Mesenchymal stem cell (in vitro differentiated cells and primary cell): Measurements from ENCODE around the gene SLC25A21.

Experiments used
- DNase-seq: peaks from one replicate; pipeline ENCODE4 v3.0.0-alpha.2; 2013
- H2AFZ ChIP-seq: one replicate; pipeline ENCODE4 v1.6.1; 2013; ENCODE audit warnings: low read depth, mild to moderate bottlenecking, control low read depth, inconsistent platforms, low read length, moderate library complexity
- H2AK5ac ChIP-seq: 2 replicates; pipeline ENCODE4 v1.6.1; 2013; ENCODE audit warnings: low read length, moderate library complexity, mild to moderate bottlenecking, inconsistent platforms; ENCODE audit not compliant: severe bottlenecking
- H2BK120ac ChIP-seq: one replicate; pipeline ENCODE4 v1.6.1; 2013; ENCODE audit warnings: low read depth, mild to moderate bottlenecking, inconsistent platforms, low read length, moderate library complexity
- H2BK12ac ChIP-seq, 2 experiments: one replicate each; pipeline ENCODE4 v1.6.1; 2013; ENCODE audit warnings: inconsistent platforms in 2 of 2, low read length in 2 of 2, mild to moderate bottlenecking in 2 of 2, moderate library complexity in 2 of 2, control low read depth in 1 of 2
- H2BK15ac ChIP-seq: one replicate; pipeline ENCODE4 v1.6.1; 2013; ENCODE audit warnings: mild to moderate bottlenecking, low read depth, inconsistent platforms; ENCODE audit not compliant: poor library complexity, severe bottlenecking
- H2BK5ac ChIP-seq: 2 replicates; pipeline ENCODE4 v1.6.1; 2013; ENCODE audit warnings: low read depth, mild to moderate bottlenecking, low read length, control low read depth, inconsistent platforms; ENCODE audit not compliant: poor library complexity, severe bottlenecking
- H3K14ac ChIP-seq, 2 experiments: one replicate each; pipeline ENCODE4 v1.6.1; 2013; ENCODE audit warnings: inconsistent platforms in 2 of 2, low read length in 2 of 2, control low read depth in 1 of 2, mild to moderate bottlenecking in 1 of 2, moderate library complexity in 1 of 2
- H3K18ac ChIP-seq, 2 experiments: one replicate each; pipeline ENCODE4 v1.6.1; 2013; ENCODE audit warnings: inconsistent platforms in 2 of 2, low read length in 2 of 2, control low read depth in 1 of 2, low read depth in 1 of 2, mild to moderate bottlenecking in 1 of 2
- H3K23ac ChIP-seq, 2 experiments: one replicate each; pipeline ENCODE4 v1.6.1; 2013; ENCODE audit warnings: inconsistent platforms in 2 of 2, low read length in 2 of 2, mild to moderate bottlenecking in 2 of 2, moderate library complexity in 2 of 2, control low read depth in 1 of 2
- H3K27ac ChIP-seq: 2 replicates; pipeline ENCODE4 v1.5.1; 2013; ENCODE audit warnings: mild to moderate bottlenecking, moderate library complexity, low read length, control low read depth, inconsistent platforms; ENCODE audit not compliant: poor library complexity, severe bottlenecking
- H3K27me3 ChIP-seq, 2 experiments: 2 replicates each; pipeline versions ENCODE4 v1.6.1 to v1.7.0; 2013; ENCODE audit warnings: low read length in 2 of 2, mild to moderate bottlenecking in 2 of 2, moderate library complexity in 2 of 2, control low read depth in 1 of 2, inconsistent platforms in 1 of 2; ENCODE audit not compliant: control insufficient read depth in 1 of 2, insufficient read depth in 1 of 2
- H3K36me3 ChIP-seq, 2 experiments: 2 replicates each; pipeline versions ENCODE4 v1.6.1 to v1.7.0; 2013; ENCODE audit warnings: low read length in 2 of 2, control low read depth in 1 of 2, inconsistent platforms in 1 of 2, low read depth in 1 of 2, mild to moderate bottlenecking in 1 of 2; ENCODE audit not compliant: insufficient read depth in 2 of 2, control insufficient read depth in 1 of 2
- H3K4ac ChIP-seq, 2 experiments: one replicate each; pipeline ENCODE4 v1.6.1; 2013; ENCODE audit warnings: inconsistent platforms in 2 of 2, low read length in 2 of 2, mild to moderate bottlenecking in 2 of 2, moderate library complexity in 2 of 2, control low read depth in 1 of 2, low read depth in 1 of 2
- H3K4me1 ChIP-seq: 2 replicates; pipeline ENCODE4 v1.6.1; 2013; ENCODE audit warnings: low read depth, low read length, control low read depth; ENCODE audit not compliant: control insufficient read depth, insufficient read depth
- H3K4me2 ChIP-seq: 2 replicates; pipeline ENCODE4 v1.6.1; 2013; ENCODE audit warnings: low read length, mild to moderate bottlenecking, inconsistent platforms; ENCODE audit not compliant: poor library complexity, severe bottlenecking
- H3K4me3 ChIP-seq, 2 experiments: 2 replicates each; pipeline versions ENCODE4 v1.5.1 to v1.7.0; 2013; ENCODE audit warnings: low read length in 2 of 2, mild to moderate bottlenecking in 2 of 2, control low read depth in 1 of 2, low read depth in 1 of 2; ENCODE audit not compliant: insufficient read depth in 1 of 2
- H3K79me1 ChIP-seq: replicated peaks from 2 replicates; pipeline ENCODE4 v1.6.1; 2013; ENCODE audit warnings: mild to moderate bottlenecking, control low read depth, low read length, inconsistent platforms; ENCODE audit not compliant: poor library complexity, severe bottlenecking
- H3K9ac ChIP-seq: 2 replicates; pipeline ENCODE4 v1.7.0; 2013; ENCODE audit warnings: mild to moderate bottlenecking, low read length, moderate library complexity
- H3K9me3 ChIP-seq: 2 replicates; pipeline ENCODE4 v1.7.0; 2013; ENCODE audit warnings: mild to moderate bottlenecking, low read length; ENCODE audit not compliant: control insufficient read depth
- H4K8ac ChIP-seq: one replicate; pipeline ENCODE4 v1.6.1; 2013; ENCODE audit warnings: inconsistent platforms, mild to moderate bottlenecking, low read length, moderate library complexity
- H4K91ac ChIP-seq: one replicate; pipeline ENCODE4 v1.6.1; 2013; ENCODE audit warnings: mild to moderate bottlenecking, low read length, inconsistent platforms
- WGBS: methylation state at CpG from one replicate; pipeline ENCODE4 v1.1.7; 2013; ENCODE audit warnings: mixed read lengths; 5-methylcytosine and 5-hydroxymethylcytosine counted together

Gene SLC25A21

DNA sequence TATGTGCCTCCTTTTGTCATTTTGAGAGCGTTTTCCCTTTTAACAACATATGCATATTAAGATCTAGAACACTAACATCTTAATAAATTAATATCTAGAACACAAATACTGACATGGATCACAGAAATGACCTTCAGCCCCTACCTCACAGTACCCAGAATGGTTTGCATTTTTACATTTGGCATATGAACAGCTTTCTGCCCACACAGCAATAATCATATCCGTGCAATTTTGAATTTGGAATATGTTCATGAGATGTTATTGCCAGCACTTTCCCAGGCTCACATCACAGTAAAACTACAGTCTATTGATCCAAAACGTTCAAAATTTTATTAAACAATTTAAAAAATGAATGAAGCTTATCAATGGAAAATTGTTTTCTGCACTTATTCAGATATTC lies 114.6 kb downstream of the SLC25A21 start:
- H2BK15ac ChIP-seq: no peak overlapping the region
- H3K79me1 ChIP-seq: no peaks in the 10 kb centered on the region
- H3K9me3 ChIP-seq: peaks cover 4% of the 10 kb centered on the region
- H2BK120ac ChIP-seq: no peak overlapping the region
- H2BK12ac ChIP-seq: no peak overlapping the region
- no peak overlapping the region for H3K27ac ChIP-seq
- H4K91ac ChIP-seq: no peak overlapping the region
- no peak for DNase-seq
- H3K4me2 ChIP-seq: no peak overlapping the region
- no peak overlapping the region for H3K9ac ChIP-seq
- H2BK5ac ChIP-seq: no peak overlapping the region
- no peak overlapping the region for H3K4me3 ChIP-seq
- no peak overlapping the region for H3K18ac ChIP-seq
- no peak overlapping the region for H3K23ac ChIP-seq
- no peak overlapping the region for H4K8ac ChIP-seq
- H3K4ac ChIP-seq: no peak overlapping the region
- no peak overlapping the region for H2AK5ac ChIP-seq
- 59% methylated on average over 1 of the region's 3 CpGs for WGBS
- no peak overlapping the region for H3K14ac ChIP-seq
- H2AFZ ChIP-seq: no peak overlapping the region
- H3K4me1 ChIP-seq: no peaks in the 10 kb centered on the region
- H3K36me3 ChIP-seq: no peaks in the 10 kb centered on the region
- no peaks in the 10 kb centered on the region for H3K27me3 ChIP-seq

DNA sequence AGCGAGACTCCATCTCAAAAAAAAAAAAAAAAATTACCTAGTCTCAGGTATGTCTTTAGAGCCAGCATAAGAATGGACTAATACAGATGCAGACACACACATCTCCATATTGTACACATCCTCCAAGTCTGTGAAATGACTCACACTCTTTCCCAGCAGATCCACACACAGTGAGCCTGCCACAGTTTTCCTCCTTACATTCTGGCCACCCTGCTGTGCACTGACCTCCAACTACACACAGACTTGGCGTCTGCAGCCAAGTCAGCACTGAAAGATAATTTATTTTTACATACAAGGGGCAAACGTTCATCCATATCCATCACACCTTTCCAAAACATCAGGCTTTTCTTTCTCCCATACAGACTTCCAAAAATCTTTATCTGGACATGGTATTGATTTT lies 115.9 kb downstream of the SLC25A21 start:
- peaks cover 4% of the 10 kb centered on the region for H3K9me3 ChIP-seq
- no peak overlapping the region for H3K18ac ChIP-seq
- H3K79me1 ChIP-seq: no peaks in the 10 kb centered on the region
- no peak overlapping the region for H3K4me3 ChIP-seq
- no peak overlapping the region for H3K4me2 ChIP-seq
- no peak overlapping the region for H4K8ac ChIP-seq
- WGBS: 55% methylated on average over 3 of the region's 3 CpGs
- H2BK15ac ChIP-seq: no peak overlapping the region
- no peak overlapping the region for H3K9ac ChIP-seq
- no peak overlapping the region for H2BK120ac ChIP-seq
- H2AK5ac ChIP-seq: no peak overlapping the region
- DNase-seq: peak; percentile 38
- no peaks in the 10 kb centered on the region for H3K27me3 ChIP-seq
- H3K36me3 ChIP-seq: no peaks in the 10 kb centered on the region
- no peaks in the 10 kb centered on the region for H3K4me1 ChIP-seq
- no peak overlapping the region for H3K4ac ChIP-seq
- H3K27ac ChIP-seq: no peak overlapping the region
- no peak overlapping the region for H2AFZ ChIP-seq
- H3K14ac ChIP-seq: no peak overlapping the region
- no peak overlapping the region for H3K23ac ChIP-seq
- H2BK12ac ChIP-seq: no peak overlapping the region
- no peak overlapping the region for H4K91ac ChIP-seq
- H2BK5ac ChIP-seq: no peak overlapping the region

DNA sequence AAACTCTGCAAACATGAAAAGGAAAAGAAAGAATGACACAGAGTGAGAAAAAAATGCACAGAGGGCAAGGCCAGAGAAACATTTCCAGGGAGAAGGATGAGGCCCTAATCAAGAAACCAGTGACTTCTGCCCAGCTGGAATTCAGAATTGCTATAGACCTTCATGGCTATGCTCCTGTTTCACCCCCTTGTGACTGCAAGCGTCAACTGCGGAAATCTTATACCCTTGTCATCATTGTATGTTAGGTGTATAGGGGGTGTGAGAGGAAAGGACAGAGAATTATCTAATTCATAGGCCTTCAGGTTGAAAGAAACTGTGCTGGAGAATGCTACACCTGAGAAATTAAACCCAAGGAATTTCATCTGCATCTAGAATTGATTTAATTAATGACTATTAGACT lies 117.5 kb downstream of the SLC25A21 start:
- Histone ChIP-seq H3K4me1 (no peaks in the 10 kb centered on the region), H3K4me3 (no peak overlapping the region), H3K14ac (no peak overlapping the region), H4K8ac (no peak overlapping the region), H2BK120ac (no peak overlapping the region), H3K9ac (no peak overlapping the region), H4K91ac (no peak overlapping the region), H3K79me1 (no peaks in the 10 kb centered on the region), H3K18ac (no peak overlapping the region), H3K9me3 (peaks cover 4% of the 10 kb centered on the region), H3K4me2 (no peak overlapping the region), H3K27ac (no peak overlapping the region), H2BK15ac (no peak overlapping the region), H2BK12ac (no peak overlapping the region), H3K27me3 (no peaks in the 10 kb centered on the region), H3K36me3 (no peaks in the 10 kb centered on the region), H2AK5ac (no peak overlapping the region), H2BK5ac (no peak overlapping the region), H3K4ac (no peak overlapping the region), H2AFZ (no peak overlapping the region), H3K23ac (no peak overlapping the region)
- no peak for DNase-seq
- 100% methylated on average over 2 of the region's 2 CpGs for WGBS

DNA sequence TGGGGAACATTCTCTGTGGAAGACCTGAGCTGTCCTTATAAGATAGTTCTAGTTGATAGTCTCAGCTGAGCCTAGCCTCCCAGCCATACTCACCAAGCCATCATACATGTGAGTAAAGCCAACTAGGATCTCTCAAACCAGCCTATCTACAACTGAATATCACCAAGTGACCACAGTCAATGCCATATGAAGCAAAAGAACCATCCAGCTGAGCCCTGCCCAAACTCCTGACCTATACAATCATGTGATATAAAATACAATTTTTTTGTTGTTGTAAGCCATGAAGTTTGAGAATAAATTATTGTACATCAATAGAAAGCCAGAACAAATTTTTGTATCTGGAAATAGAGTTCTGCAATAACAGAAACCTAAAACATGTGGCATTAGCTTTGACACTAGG lies 118.3 kb downstream of the SLC25A21 start:
- H3K79me1 ChIP-seq: no peaks in the 10 kb centered on the region
- H3K18ac ChIP-seq: no peak overlapping the region
- no peak overlapping the region for H3K27ac ChIP-seq
- peaks cover 4% of the 10 kb centered on the region for H3K9me3 ChIP-seq
- H3K36me3 ChIP-seq: no peaks in the 10 kb centered on the region
- no peak overlapping the region for H2BK12ac ChIP-seq
- H2BK120ac ChIP-seq: no peak overlapping the region
- H2AFZ ChIP-seq: no peak overlapping the region
- no peak overlapping the region for H4K91ac ChIP-seq
- H3K27me3 ChIP-seq: no peaks in the 10 kb centered on the region
- H3K9ac ChIP-seq: no peak overlapping the region
- no peak overlapping the region for H3K4me3 ChIP-seq
- no peak overlapping the region for H3K23ac ChIP-seq
- peaks cover 2% of the 10 kb centered on the region for H3K4me1 ChIP-seq
- H2BK5ac ChIP-seq: no peak overlapping the region
- no peak overlapping the region for H3K14ac ChIP-seq
- H3K4me2 ChIP-seq: no peak overlapping the region
- no peak overlapping the region for H3K4ac ChIP-seq
- H2BK15ac ChIP-seq: no peak overlapping the region
- no peak for DNase-seq
- H2AK5ac ChIP-seq: no peak overlapping the region
- no peak overlapping the region for H4K8ac ChIP-seq
